HG03469 (cell line): Measurements from ENCODE around the gene C2orf81.
"Not testable (repeated sequence)": the region's sequence is repeated elsewhere in the genome, so short reads cannot be mapped to it uniquely, and the experiment has no call there.

Experiments
- ATAC-seq: cut with Tn5 transposase; IDR thresholded peaks from one replicate; pipeline ENCODE4 v1.9.1; 2021; ENCODE audit warnings: mild to moderate bottlenecking, moderate library complexity, moderate number of reproducible peaks; ENCODE audit not compliant: unreplicated experiment

C2orf81 gene

GRCh38 chr2:74444498-74445318 lies 23.3 kb upstream of the C2orf81 start:
- no peak for ATAC-seq

GRCh38 chr2:74442483-74443297 lies 21.3 kb upstream of the C2orf81 start:
- not testable (repeated sequence) for ATAC-seq

- no peak for ATAC-seq
Measured at GRCh38 chr2:74441690-74442482, 20.5 kb upstream of the C2orf81 start, which contains the start of gene RTKN. Gene RTKN (minus strand): TSS chr2:74441937. CDS start chr2:74441816, 121 bp downstream.

GRCh38 chr2:74441170-74441689 lies 19.8 kb upstream of the C2orf81 start:
- no peak for ATAC-seq

GRCh38 chr2:74440378-74441169 lies 19.2 kb upstream of the C2orf81 start:
- ATAC-seq = peak; percentile 69

GRCh38 chr2:74439803-74440377 lies 18.5 kb upstream of the C2orf81 start:
- ATAC-seq = no peak

- no peak for ATAC-seq
Measured at GRCh38 chr2:74439373-74439772, 18.0 kb upstream of the C2orf81 start.

GRCh38 chr2:74438248-74438647 lies 16.8 kb upstream of the C2orf81 start:
- ATAC-seq = no peak

GRCh38 chr2:74436848-74437695 lies 15.7 kb upstream of the C2orf81 start:
- no peak for ATAC-seq

GRCh38 chr2:74436111-74436805 lies 14.8 kb upstream of the C2orf81 start:
- no peak for ATAC-seq

- no peak for ATAC-seq
Measured at GRCh38 chr2:74430502-74430901, 9.1 kb upstream of the C2orf81 start.

- no peak for ATAC-seq
Measured at GRCh38 chr2:74429487-74430451, 8.3 kb upstream of the C2orf81 start.

GRCh38 chr2:74428675-74429074 lies 7.3 kb upstream of the C2orf81 start:
- ATAC-seq = no peak

GRCh38 chr2:74427551-74427950 lies 6.1 kb upstream of the C2orf81 start:
- no peak for ATAC-seq

GRCh38 chr2:74426181-74426758 lies 4.9 kb upstream of the C2orf81 start:
- ATAC-seq = no peak

- no peak for ATAC-seq
Measured at GRCh38 chr2:74425523-74425922, 4.1 kb upstream of the C2orf81 start.

GRCh38 chr2:74424995-74425406 lies 3.6 kb upstream of the C2orf81 start:
- no peak for ATAC-seq
